ENCODE measurements around the gene CRB2.
"Not testable (repeated sequence)": the region's sequence is repeated elsewhere in the genome, so short reads cannot be mapped to it uniquely, and the experiment has no call there.

Gene CRB2

GRCh38 chr9:123394291-123395235, 38.6 kb downstream of the CRB2 start:
- peaks cover 7% of the 10 kb centered on the region for H3K27me3 Mint-ChIP-seq (ENCODE audit: low read depth)
- H3K27ac Mint-ChIP-seq: peak overlapping the region in 2 of 3 experiments; percentile 26 to 67
- TF ChIP-seq CTCF (IDR thresholded peaks at IDR 0.05; ENCODE audit: unreplicated experiment in 3 of 3): no peak
- peaks cover 20% of the 10 kb centered on the region for H3K4me1 Mint-ChIP-seq
- no peak overlapping the region for H3K4me3 Mint-ChIP-seq
- no peaks in the 10 kb centered on the region for H3K36me3 Mint-ChIP-seq (ENCODE audit: low read depth)
- no peaks in the 10 kb centered on the region for H3K9me3 Mint-ChIP-seq

- Mint-ChIP-seq H3K36me3 (ENCODE audit: low read depth) (no peaks in the 10 kb centered on the region), H3K27ac (peak overlapping the region; percentile 26 to 67 (median 58)), H3K4me1 (peaks cover 15% of the 10 kb centered on the region), H3K4me3 (no peak overlapping the region), H3K9me3 (no peaks in the 10 kb centered on the region), H3K27me3 (ENCODE audit: low read depth) (peaks cover 3% of the 10 kb centered on the region)
- no peak for TF ChIP-seq CTCF (IDR thresholded peaks at IDR 0.05; ENCODE audit: unreplicated experiment in 3 of 3)
Observed at GRCh38 chr9:123395276-123395688, 39.3 kb downstream of the CRB2 start.

GRCh38 chr9:123395689-123396511, 39.9 kb downstream of the CRB2 start:
- Mint-ChIP-seq H3K4me3 (no peak overlapping the region), H3K36me3 (ENCODE audit: low read depth) (no peaks in the 10 kb centered on the region), H3K27me3 (ENCODE audit: low read depth) (peaks cover 3% of the 10 kb centered on the region), H3K4me1 (peaks cover 15% of the 10 kb centered on the region), H3K9me3 (no peaks in the 10 kb centered on the region), H3K27ac (peak overlapping the region; percentile 36 to 67 (median 58))
- no peak for TF ChIP-seq CTCF (IDR thresholded peaks at IDR 0.05; ENCODE audit: unreplicated experiment in 3 of 3)

- Mint-ChIP-seq H3K9me3 (no peaks in the 10 kb centered on the region), H3K4me3 (no peak overlapping the region), H3K4me1 (peaks cover 28% of the 10 kb centered on the region), H3K27me3 (ENCODE audit: low read depth) (peaks cover 3% of the 10 kb centered on the region), H3K27ac (no peak overlapping the region), H3K36me3 (ENCODE audit: low read depth) (no peaks in the 10 kb centered on the region)
- TF ChIP-seq CTCF (IDR thresholded peaks at IDR 0.05; ENCODE audit: unreplicated experiment in 3 of 3): no peak
Observed at GRCh38 chr9:123397975-123398374, 42.0 kb downstream of the CRB2 start.

- H3K36me3 Mint-ChIP-seq (ENCODE audit: low read depth); H3K9me3 Mint-ChIP-seq; H3K4me3 Mint-ChIP-seq; H3K27ac Mint-ChIP-seq; H3K27me3 Mint-ChIP-seq (ENCODE audit: low read depth): not testable (repeated sequence)
- H3K4me1 Mint-ChIP-seq: peaks cover 28% of the 10 kb centered on the region
Observed at GRCh38 chr9:123398938-123399337, 42.9 kb downstream of the CRB2 start.

GRCh38 chr9:123399803-123400378, 43.9 kb downstream of the CRB2 start:
- peak in 2 of 3 experiments; percentile 29 to 56 for TF ChIP-seq CTCF (IDR thresholded peaks at IDR 0.05; ENCODE audit: unreplicated experiment in 3 of 3)
- H3K36me3 Mint-ChIP-seq (ENCODE audit: low read depth): no peaks in the 10 kb centered on the region
- H3K27ac Mint-ChIP-seq: no peak overlapping the region
- no peak overlapping the region for H3K4me3 Mint-ChIP-seq
- H3K9me3 Mint-ChIP-seq: no peaks in the 10 kb centered on the region
- peaks cover 23% of the 10 kb centered on the region for H3K4me1 Mint-ChIP-seq
- peaks cover 3% of the 10 kb centered on the region for H3K27me3 Mint-ChIP-seq (ENCODE audit: low read depth)
